GM20000 (cell line): ENCODE measurements around the gene PTPRN2.

ENCODE experiments used
- DNase-seq: peaks from one replicate; pipeline ENCODE4 v3.0.0; 2012; ENCODE audit warnings: low spot score
- CTCF ChIP-seq: IDR thresholded peaks from 2 replicates; pipeline ENCODE4 v1.5.1; 2012; ENCODE audit warnings: mild to moderate bottlenecking, control low read depth; ENCODE audit errors: extremely low read depth, missing control alignments

Gene PTPRN2

GRCh38 chr7:158055726-158056510 is 531.7 kb downstream of the PTPRN2 start:
- TF ChIP-seq CTCF = no peak
- no peak for DNase-seq

- DNase-seq = no peak
- no peak for TF ChIP-seq CTCF
Observed at GRCh38 chr7:158054611-158055010, 533.0 kb downstream of the PTPRN2 start.

DNA sequence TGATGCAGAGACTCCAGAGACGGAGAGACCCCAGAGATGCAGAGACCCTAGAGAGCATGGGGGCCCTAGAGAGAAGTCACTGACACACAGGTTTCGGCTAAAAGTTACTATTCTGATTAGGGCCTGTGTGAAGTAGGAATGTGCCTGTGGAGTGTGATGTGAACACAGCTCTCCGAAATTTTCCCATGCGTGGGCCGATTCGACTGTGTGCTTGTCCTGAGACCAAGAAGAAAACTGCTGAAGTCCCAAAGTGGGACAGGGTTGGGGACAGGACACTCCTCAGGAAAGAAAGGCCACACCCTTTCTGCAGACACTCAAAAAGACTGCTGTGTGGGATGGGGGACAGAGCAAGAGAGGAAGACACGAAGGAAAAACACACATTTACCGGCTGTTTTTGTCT is 533.5 kb downstream of the PTPRN2 start:
- no peak for DNase-seq
- TF ChIP-seq CTCF = no peak

DNA sequence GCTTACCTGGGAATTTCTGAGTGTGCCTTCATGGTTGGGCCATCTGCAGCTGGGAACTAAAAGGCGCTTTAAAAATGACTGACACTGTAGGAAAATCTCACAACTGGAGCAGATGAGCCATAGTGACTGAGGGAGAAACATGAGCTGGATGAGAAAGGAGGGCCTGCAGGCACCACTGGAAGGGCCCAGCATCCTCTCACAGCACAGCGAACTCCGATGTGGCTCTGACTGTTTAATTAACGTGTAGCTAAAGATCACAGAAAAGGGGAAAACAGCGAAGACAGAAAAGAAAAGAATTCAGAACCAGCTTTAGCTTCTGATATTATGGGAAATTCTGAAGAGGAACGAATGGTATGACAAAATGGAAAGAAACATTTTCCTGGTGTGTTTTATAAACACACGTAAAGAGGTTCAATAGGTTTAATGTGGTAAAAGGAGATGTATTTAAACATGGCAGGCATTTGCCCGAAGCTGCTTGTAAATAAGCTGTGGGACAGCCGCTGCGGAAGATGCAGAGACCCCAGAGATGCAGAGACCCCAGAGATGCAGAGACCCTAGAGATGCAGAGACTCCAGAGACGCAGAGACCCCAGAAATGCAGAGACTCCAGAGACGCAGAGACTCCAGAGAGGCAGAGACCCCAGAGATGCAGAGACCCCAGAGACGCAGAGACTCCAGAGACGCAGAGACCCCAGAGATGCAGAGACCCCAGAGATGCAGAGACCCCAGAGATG is 534.3 kb downstream of the PTPRN2 start:
- no peak for TF ChIP-seq CTCF
- DNase-seq = no peak

GRCh38 chr7:158052381-158053060 is 535.1 kb downstream of the PTPRN2 start:
- no peak for DNase-seq
- TF ChIP-seq CTCF = no peak

- no peak for TF ChIP-seq CTCF
- DNase-seq = no peak
Observed at GRCh38 chr7:158051776-158052175, 535.8 kb downstream of the PTPRN2 start.
